Activated B cell treated with CpG ODN at 0.5 μM for 24 hours (primary cell): ENCODE measurements around the gene USP3. TPM values are rescaled to one million over a fixed set of nuclear protein-coding genes. Genes with fewer than 3 reads are reported as not detected.

ENCODE experiments used
- ATAC-seq: fragments of 200-7000 bp; cut with Tn5 transposase; one replicate; pipeline ENCODE4 v1.10.0; 2021; ENCODE audit warnings: low read depth, mild to moderate bottlenecking, moderate library complexity
- CTCF ChIA-PET: fragments of 350-600 bp; sonication (Branson Sonifier 250); formaldehyde crosslinking; loops from one replicate; lab custom pipeline; 2021; ENCODE audit warnings: antibody characterized with exemption; lab: Charles Lee
- POLR2A ChIA-PET: fragments of 350-600 bp; sonication (Branson Sonifier 250); formaldehyde crosslinking; loops from one replicate; lab custom pipeline; 2021; ENCODE audit warnings: antibody characterized with exemption; lab: Charles Lee
- DNase-seq: peaks from one replicate; pipeline ENCODE4 v3.0.0; 2022
- H3K27ac Mint-ChIP-seq: one replicate; pipeline ENCODE4 v1.8.0; 2020; ENCODE audit warnings: mixed read lengths
- H3K27me3 Mint-ChIP-seq: one replicate; pipeline ENCODE4 v1.8.0; 2021; ENCODE audit warnings: mixed read lengths
- H3K36me3 Mint-ChIP-seq: one replicate; pipeline ENCODE4 v1.8.0; 2021; ENCODE audit warnings: low read depth, mixed read lengths
- H3K4me1 Mint-ChIP-seq: one replicate; pipeline ENCODE4 v1.8.0; 2021; ENCODE audit warnings: mixed read lengths
- H3K4me3 Mint-ChIP-seq: one replicate; pipeline ENCODE4 v1.8.0; 2020; ENCODE audit warnings: mild to moderate bottlenecking, mixed read lengths
- H3K9me3 Mint-ChIP-seq: one replicate; pipeline ENCODE4 v1.8.0; 2020; ENCODE audit warnings: mixed read lengths
- intact Hi-C: fragments of 100-400 bp; cut with micrococcal nuclease; formaldehyde crosslinking; loops from one replicate; pipeline ENCODE4 v1.15.1; 2024
- total RNA-seq: library from RNA; stranded (reverse); gene quantifications from 2 replicates; pipeline ENCODE4 v1.2.3, GENCODE V29; 2022
- TF ChIP-seq, protein P1 (sequence below): fragments of 200-600 bp; IDR thresholded peaks from one replicate; pipeline ENCODE4 v1.8.0; 2022; ENCODE audit warnings: antibody characterized with exemption, mild to moderate bottlenecking

Gene USP3
- total RNA-seq, 1 donor from 2014 or later = 110 TPM

DNA sequence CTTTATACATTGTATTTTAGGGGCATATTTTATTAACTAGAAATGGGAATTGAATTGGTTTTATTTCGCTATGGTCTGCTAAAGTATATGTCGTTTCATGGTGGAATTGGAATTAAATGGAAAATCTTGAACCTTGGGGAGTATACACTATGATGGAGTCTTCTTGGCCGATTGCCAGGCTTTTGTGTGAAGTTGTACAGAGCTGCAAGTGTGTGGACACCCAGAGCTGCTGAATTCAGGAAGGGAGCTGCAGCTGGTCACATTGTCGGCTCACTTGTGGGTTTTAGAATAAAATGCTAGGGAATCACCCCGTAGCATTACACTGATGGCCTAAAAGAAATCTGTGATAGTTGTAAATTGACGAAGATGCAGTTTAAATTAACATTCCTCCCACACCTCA lies 35.1 kb downstream of the USP3 start:
- H3K9me3 Mint-ChIP-seq = no peaks in the 10 kb centered on the region
- ATAC-seq (no peak), DNase-seq (no peak)
- TF ChIP-seq, protein P1, sequence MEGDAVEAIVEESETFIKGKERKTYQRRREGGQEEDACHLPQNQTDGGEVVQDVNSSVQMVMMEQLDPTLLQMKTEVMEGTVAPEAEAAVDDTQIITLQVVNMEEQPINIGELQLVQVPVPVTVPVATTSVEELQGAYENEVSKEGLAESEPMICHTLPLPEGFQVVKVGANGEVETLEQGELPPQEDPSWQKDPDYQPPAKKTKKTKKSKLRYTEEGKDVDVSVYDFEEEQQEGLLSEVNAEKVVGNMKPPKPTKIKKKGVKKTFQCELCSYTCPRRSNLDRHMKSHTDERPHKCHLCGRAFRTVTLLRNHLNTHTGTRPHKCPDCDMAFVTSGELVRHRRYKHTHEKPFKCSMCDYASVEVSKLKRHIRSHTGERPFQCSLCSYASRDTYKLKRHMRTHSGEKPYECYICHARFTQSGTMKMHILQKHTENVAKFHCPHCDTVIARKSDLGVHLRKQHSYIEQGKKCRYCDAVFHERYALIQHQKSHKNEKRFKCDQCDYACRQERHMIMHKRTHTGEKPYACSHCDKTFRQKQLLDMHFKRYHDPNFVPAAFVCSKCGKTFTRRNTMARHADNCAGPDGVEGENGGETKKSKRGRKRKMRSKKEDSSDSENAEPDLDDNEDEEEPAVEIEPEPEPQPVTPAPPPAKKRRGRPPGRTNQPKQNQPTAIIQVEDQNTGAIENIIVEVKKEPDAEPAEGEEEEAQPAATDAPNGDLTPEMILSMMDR = no peak
- CTCF ChIA-PET = no interaction called here
- H3K4me1 Mint-ChIP-seq = peaks cover 83% of the 10 kb centered on the region
- H3K27me3 Mint-ChIP-seq = no peaks in the 10 kb centered on the region
- POLR2A ChIA-PET = no interaction called here
- no peak overlapping the region for H3K4me3 Mint-ChIP-seq
- H3K27ac Mint-ChIP-seq = peak overlapping the region; percentile 79
- H3K36me3 Mint-ChIP-seq = peaks cover 55% of the 10 kb centered on the region
- intact Hi-C loops = no loop called here

DNA sequence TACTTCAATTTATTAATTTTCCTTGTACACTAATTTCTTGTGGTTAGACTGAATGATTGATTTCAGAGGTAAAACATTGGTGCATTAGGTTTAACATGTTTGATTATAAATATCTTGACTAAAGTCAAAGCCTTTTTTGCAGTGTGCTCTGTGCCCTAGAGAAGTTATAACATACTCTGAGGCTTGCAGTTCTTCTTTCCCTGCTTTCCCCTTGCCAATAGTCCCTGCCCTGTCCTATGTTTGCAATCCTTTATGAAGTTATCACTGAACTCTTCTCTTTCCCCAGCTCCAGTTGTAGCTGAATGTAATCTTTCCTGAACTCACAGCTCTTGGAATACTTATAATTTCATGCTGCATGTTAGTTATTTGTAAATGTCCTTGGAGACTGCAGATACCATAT lies 35.6 kb downstream of the USP3 start:
- ChIA-PET CTCF (no interaction called here), POLR2A (no interaction called here)
- ATAC-seq (no peak), DNase-seq (no peak)
- H3K36me3 Mint-ChIP-seq = peaks cover 56% of the 10 kb centered on the region
- TF ChIP-seq, protein P1 = no peak
- H3K9me3 Mint-ChIP-seq = no peaks in the 10 kb centered on the region
- intact Hi-C loops = loop anchor here (5.0 kb wide), 1 partner anchor 33 kb away; no protein-coding TSS in a partner anchor
- no peaks in the 10 kb centered on the region for H3K27me3 Mint-ChIP-seq
- H3K27ac Mint-ChIP-seq = peak overlapping the region; percentile 79
- no peak overlapping the region for H3K4me3 Mint-ChIP-seq
- H3K4me1 Mint-ChIP-seq = peaks cover 84% of the 10 kb centered on the region

DNA sequence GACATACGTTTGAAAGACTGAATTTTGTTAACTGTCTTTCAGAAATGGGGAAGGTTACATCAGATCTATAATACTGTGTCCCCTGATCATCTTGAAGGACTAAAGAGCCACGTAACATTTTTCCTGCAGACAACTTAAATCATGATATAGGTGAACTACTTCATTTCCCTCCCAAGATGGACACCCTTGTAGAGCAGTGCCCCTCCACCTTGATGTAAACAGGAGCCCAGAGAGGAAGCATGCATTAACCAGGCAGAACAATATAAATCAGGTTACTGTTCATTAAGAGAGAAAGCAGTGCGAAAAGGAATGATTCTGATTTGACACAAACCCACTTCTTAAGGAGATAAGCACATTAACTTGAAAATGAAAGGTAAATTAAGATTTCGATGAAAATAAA lies 36.1 kb downstream of the USP3 start:
- TF ChIP-seq, protein P1 = no peak
- Mint-ChIP-seq H3K4me1 (peaks cover 83% of the 10 kb centered on the region), H3K27me3 (no peaks in the 10 kb centered on the region), H3K4me3 (no peak overlapping the region), H3K27ac (peak overlapping the region; percentile 79), H3K36me3 (peaks cover 52% of the 10 kb centered on the region), H3K9me3 (no peaks in the 10 kb centered on the region)
- DNase-seq = no peak
- ATAC-seq = no peak
- CTCF ChIA-PET = interaction anchor here (1.7 kb wide), 1 partner anchor 9 kb away, joined by 6 read pairs; no protein-coding TSS in a partner anchor
- intact Hi-C loops = loop anchor here (5.0 kb wide), 1 partner anchor 33 kb away; no protein-coding TSS in a partner anchor
- POLR2A ChIA-PET = interaction anchor here (1.2 kb wide), 1 partner anchor 65 kb away, joined by 3 read pairs; no protein-coding TSS in a partner anchor

DNA sequence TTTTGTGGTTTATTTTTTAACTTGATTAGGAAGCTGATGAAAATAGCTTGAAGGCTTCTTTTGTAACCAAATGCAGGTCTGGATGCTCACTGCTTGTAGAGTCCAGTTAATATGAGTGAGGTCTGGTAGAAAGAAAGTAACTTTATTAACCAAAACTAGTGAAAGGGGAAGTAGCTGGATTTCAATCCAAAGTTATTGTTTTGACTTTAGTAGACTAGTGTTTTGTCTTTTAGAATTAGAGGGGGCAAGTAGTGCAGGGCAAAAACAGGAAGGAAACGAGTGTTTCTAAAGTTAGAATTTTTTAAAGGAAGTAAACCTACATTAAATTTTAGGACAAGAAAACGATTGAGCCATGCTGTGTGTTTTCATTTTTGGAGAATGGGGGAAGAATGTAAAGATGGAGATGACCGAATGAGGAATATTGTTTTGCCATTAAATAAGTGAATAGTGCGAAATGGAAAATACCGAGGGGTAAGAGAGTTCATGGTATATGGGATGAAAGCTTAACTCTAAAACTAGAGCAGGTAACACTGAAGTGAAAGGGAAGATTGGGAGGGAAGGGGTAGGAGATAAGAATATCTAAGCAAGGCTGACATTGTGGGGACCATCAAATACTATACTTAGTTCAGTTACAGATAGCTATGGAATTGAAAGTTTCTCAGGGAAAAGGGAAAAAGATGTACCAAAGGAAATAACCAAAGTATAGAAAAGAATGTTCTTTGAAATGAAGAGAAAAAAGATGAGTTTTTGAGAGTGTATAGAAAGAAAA lies 40.0 kb downstream of the USP3 start:
- peak; percentile 75 for ATAC-seq
- DNase-seq = no peak
- Mint-ChIP-seq H3K4me3 (peak overlapping the region; percentile 67), H3K9me3 (no peaks in the 10 kb centered on the region), H3K36me3 (peaks cover 33% of the 10 kb centered on the region), H3K27me3 (no peaks in the 10 kb centered on the region), H3K4me1 (peaks cover 73% of the 10 kb centered on the region), H3K27ac (peak overlapping the region; percentile 89)
- intact Hi-C loops = loop anchor here (1.0 to 5.0 kb wide), 4 partner anchors 8 to 78 kb away; no protein-coding TSS in a partner anchor
- ChIA-PET CTCF (interaction anchor here (0.7 to 2.1 kb wide), 10 partner anchors 9 to 130 kb away, joined by 3 to 11 read pairs (median 4); no protein-coding TSS in a partner anchor), POLR2A (interaction anchor here (0.7 to 4.0 kb wide), 9 partner anchors 13 to 71 kb away, joined by 3 to 34 read pairs (median 4); partner anchors contain the start of gene USP3)
- TF ChIP-seq, protein P1 = no peak

DNA sequence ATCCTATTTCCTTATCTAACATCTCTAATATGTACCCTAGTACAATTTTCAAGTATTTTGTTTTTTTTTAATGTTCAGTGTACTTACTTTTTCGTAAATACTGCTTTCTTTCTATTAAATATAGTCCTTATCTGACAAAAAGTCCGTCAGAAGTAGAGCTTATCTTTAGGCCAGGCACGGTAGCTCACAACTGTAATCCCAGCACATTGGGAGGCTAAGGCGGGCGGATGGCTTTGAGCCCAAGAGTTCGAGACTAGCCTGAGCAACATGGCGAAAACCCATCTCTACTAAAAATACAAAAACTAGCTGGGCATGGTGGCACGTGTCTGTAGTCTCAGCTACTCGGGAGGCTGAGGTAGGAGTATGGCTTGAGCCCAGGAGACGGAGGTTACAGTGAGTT lies 41.1 kb downstream of the USP3 start:
- DNase-seq = no peak
- no peak for ATAC-seq
- intact Hi-C loops = loop anchor here (2.0 kb wide), 2 partner anchors 71 to 79 kb away; no protein-coding TSS in a partner anchor
- no peaks in the 10 kb centered on the region for H3K9me3 Mint-ChIP-seq
- ChIA-PET CTCF (interaction anchor here (0.9 to 2.1 kb wide), 5 partner anchors 36 to 81 kb away, joined by 3 to 11 read pairs (median 7); no protein-coding TSS in a partner anchor), POLR2A (interaction anchor here (0.9 to 4.0 kb wide), 4 partner anchors 14 to 70 kb away, joined by 3 to 34 read pairs (median 5); partner anchors contain the start of gene USP3)
- H3K27ac Mint-ChIP-seq = peak overlapping the region; percentile 69
- H3K36me3 Mint-ChIP-seq = peaks cover 31% of the 10 kb centered on the region
- H3K4me3 Mint-ChIP-seq = no peak overlapping the region
- TF ChIP-seq, protein P1 = no peak
- H3K27me3 Mint-ChIP-seq = no peaks in the 10 kb centered on the region
- H3K4me1 Mint-ChIP-seq = peaks cover 71% of the 10 kb centered on the region
